Activated T-helper 1 cell treated with anti-CD3 and anti-CD28 coated beads, Interleukin-12 subunit alpha, Interleukin-12 subunit beta, Interleukin-2, Interleukin-4 antibody, amounts not matched to agents 30 ng/mL and 10 ng/mL and 1 ng/mL, durations not matched to agents 14 hours and 24 hours and 36 hours (primary cell): ENCODE measurements around the gene FAM131A. TPM values are rescaled to one million over a fixed set of nuclear protein-coding genes. Genes with fewer than 3 reads are reported as not detected.

Source experiments
- DNase-seq: peaks from one replicate; pipeline ENCODE4 v3.0.0; 2021; ENCODE audit warnings: low spot score
- H3K27ac Mint-ChIP-seq: one replicate; pipeline ENCODE4 v1.8.0; 2021; ENCODE audit warnings: mild to moderate bottlenecking, mixed read lengths
- H3K27me3 Mint-ChIP-seq: one replicate; pipeline ENCODE4 v1.8.0; 2022; ENCODE audit warnings: mild to moderate bottlenecking, moderate library complexity, mixed read lengths; ENCODE audit not compliant: insufficient read depth
- H3K36me3 Mint-ChIP-seq: one replicate; pipeline ENCODE4 v1.8.0; 2021; ENCODE audit warnings: low read depth, mixed read lengths
- H3K4me1 Mint-ChIP-seq: one replicate; pipeline ENCODE4 v1.8.0; 2021; ENCODE audit warnings: low read depth, mixed read lengths
- H3K4me3 Mint-ChIP-seq: one replicate; pipeline ENCODE4 v1.8.0; 2021; ENCODE audit warnings: mild to moderate bottlenecking, moderate library complexity, mixed read lengths
- H3K9me3 Mint-ChIP-seq: one replicate; pipeline ENCODE4 v1.8.0; 2021; ENCODE audit warnings: mixed read lengths
- intact Hi-C: fragments of 100-400 bp; cut with micrococcal nuclease; formaldehyde crosslinking; loops from one replicate; pipeline ENCODE4 v1.15.1; 2024
- total RNA-seq: library from RNA; stranded (reverse); gene quantifications from 2 replicates; pipeline ENCODE4 v1.2.3, GENCODE V29; 2022

FAM131A gene
- total RNA-seq, 1 donor from 2014 or later, result 9.2 TPM

DNA sequence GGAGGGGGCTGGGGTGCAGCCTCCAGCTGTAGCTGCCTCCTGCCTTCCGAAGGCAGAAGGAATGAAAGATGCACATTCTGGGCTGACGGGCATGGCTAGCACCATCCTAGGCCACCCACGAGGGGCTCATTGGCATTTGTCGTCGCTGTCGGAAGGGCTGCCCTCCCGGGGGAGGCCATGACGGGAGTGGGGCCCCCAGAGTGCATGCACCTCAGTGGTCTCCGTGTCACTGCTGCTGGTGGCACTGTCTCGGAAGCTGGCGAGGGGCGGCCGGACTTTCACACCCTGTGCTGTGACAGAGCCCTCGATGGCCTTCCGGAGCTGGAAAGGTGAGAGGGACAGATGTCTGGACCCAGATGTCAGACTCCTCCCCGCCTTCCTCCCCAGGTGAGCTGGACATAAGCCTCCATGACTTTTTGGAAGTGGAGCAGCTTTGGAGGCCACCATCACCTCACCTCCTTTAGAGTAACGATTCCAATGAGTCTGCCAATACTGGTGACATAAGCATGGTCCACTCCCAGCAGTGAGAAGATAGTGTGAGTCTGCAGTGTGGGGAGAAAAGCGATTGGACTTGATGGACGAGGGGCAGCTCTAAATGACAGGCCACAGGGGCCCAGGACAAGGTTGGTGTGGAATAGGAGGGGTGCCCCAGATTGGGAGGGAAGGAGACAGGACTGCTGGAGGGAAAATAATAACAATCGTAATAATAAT is 9.2 kb downstream of the FAM131A start:
- H3K9me3 Mint-ChIP-seq, result no peaks in the 10 kb centered on the region

DNA sequence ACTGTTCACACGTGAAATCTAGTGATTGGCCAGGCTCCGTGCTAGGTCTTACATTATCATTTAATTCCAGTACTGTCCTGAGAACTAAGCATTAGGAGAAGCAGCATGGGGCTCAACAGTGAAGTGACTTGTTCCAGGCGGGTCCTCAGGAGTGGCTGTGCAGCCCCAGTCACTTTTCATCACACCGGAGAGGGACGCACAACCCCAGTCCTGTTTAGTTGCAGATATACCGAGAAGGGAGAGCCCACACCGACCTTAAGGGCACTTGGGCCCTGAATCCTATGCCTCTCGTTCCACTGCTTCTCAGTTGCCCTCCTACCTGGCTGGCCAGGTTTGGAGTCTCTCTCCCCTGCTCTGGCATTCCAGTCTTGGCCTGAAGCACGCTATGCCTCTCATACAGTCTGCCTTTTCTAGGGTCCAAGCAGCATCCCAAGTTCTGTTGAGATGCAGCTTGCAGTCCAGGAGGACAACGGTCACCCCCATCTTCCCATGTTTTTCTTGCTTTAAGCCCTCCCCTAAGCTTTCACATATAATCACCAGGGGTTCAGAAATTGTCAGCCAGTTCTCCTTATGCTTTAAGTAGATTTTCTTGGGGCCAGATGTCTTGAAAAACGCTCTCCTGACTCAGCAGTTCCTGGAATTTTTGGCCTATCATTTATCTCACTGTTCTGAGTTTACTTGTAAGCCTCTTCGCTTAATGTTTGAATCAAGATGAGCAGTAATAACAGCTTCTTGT is 10.1 kb downstream of the FAM131A start:
- H3K36me3 Mint-ChIP-seq, result peaks cover 3% of the 10 kb centered on the region
- intact Hi-C loops, result no loop called here
- no peak for DNase-seq
- no peaks in the 10 kb centered on the region for H3K4me1 Mint-ChIP-seq
- H3K4me3 Mint-ChIP-seq, result no peak overlapping the region
- H3K9me3 Mint-ChIP-seq, result no peaks in the 10 kb centered on the region
- no peaks in the 10 kb centered on the region for H3K27me3 Mint-ChIP-seq
- no peak overlapping the region for H3K27ac Mint-ChIP-seq

More for the DNA sequence above, 9.2 kb downstream of the FAM131A start:
- peak overlapping the region; percentile 44 for H3K27ac Mint-ChIP-seq
- peaks cover 3% of the 10 kb centered on the region for H3K36me3 Mint-ChIP-seq
- DNase-seq, result no peak
- no peaks in the 10 kb centered on the region for H3K27me3 Mint-ChIP-seq
- no peak overlapping the region for H3K4me3 Mint-ChIP-seq
- no peaks in the 10 kb centered on the region for H3K4me1 Mint-ChIP-seq
- intact Hi-C loops, result no loop called here

DNA sequence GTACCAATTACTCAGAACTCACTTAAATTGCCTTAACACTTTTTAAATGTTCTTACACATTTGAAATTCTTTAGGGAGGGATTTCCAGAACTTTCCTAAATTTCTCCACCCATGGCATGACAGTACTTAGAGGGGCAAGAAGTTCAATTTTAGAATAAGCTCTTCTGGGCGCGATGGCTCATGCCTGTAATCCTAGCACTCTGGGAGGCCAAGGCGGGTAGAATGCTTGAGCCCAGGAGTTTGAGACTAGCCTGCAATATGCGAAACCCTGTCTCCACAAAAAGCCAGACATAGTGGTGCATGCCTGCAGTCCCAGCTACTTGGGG is 10.6 kb downstream of the FAM131A start:
- intact Hi-C loops, result no loop called here
- no peak overlapping the region for H3K27ac Mint-ChIP-seq
- H3K9me3 Mint-ChIP-seq, result no peaks in the 10 kb centered on the region
- H3K4me1 Mint-ChIP-seq, result no peaks in the 10 kb centered on the region
- no peak overlapping the region for H3K4me3 Mint-ChIP-seq
- no peaks in the 10 kb centered on the region for H3K27me3 Mint-ChIP-seq
- peaks cover 1% of the 10 kb centered on the region for H3K36me3 Mint-ChIP-seq
- no peak for DNase-seq

DNA sequence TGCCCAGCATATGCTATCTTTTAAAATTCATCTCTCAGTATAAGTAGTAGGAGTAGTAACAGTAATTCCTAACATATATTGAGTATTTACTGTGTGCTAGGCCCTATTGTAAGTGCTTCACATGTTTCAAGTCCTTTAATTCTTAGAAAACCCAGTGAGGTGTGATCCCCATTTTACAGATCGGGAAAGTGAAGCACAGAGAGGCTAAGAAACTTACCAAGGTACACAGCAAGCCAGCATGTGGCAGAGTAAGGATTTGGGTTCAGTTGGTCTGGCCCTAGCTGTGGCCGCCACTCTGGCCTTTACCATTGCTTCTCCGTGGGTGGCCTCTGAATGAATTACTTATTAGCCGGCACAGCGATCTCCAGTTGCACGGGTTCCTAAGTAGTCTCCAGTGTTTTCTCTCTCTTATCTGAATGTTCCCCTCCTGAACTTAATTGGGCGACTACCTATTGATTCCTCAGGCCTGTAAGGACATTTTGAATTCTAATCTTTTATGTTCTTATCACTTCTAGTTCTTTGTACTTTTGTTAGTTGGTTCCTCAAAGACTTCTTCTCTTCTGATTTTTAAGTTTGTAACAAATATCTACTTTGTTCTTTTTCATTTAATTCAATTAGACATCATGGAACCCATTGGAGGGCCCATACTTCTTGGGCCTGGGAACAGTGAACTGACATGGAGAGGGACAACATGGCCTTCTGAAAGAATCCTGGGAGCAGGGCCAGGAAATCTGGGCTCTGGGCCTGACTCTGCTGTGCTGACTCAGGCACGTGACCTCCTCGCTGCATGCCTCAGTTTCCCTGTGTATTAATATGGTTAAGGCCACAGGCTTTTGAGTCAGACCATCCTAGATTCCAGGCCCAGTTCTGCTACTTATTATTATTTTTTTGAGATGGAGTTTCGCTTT is 12.4 kb downstream of the FAM131A start:
- peaks cover 1% of the 10 kb centered on the region for H3K36me3 Mint-ChIP-seq
- H3K27me3 Mint-ChIP-seq, result no peaks in the 10 kb centered on the region
- H3K4me3 Mint-ChIP-seq, result no peak overlapping the region
- H3K27ac Mint-ChIP-seq, result no peak overlapping the region
- intact Hi-C loops, result no loop called here
- no peak for DNase-seq
- no peaks in the 10 kb centered on the region for H3K9me3 Mint-ChIP-seq
- no peaks in the 10 kb centered on the region for H3K4me1 Mint-ChIP-seq

GRCh38 chr3:184350618-184351017 is 13.2 kb downstream of the FAM131A start:
- no peak overlapping the region for H3K27ac Mint-ChIP-seq
- H3K27me3 Mint-ChIP-seq, result no peaks in the 10 kb centered on the region
- intact Hi-C loops, result no loop called here
- H3K9me3 Mint-ChIP-seq, result no peaks in the 10 kb centered on the region
- DNase-seq, result no peak
- H3K4me1 Mint-ChIP-seq, result no peaks in the 10 kb centered on the region
- no peaks in the 10 kb centered on the region for H3K36me3 Mint-ChIP-seq
- no peak overlapping the region for H3K4me3 Mint-ChIP-seq

- DNase-seq, result no peak
- Mint-ChIP-seq H3K4me3 (no peak overlapping the region), H3K27ac (no peak overlapping the region), H3K4me1 (no peaks in the 10 kb centered on the region), H3K36me3 (no peaks in the 10 kb centered on the region), H3K27me3 (no peaks in the 10 kb centered on the region), H3K9me3 (no peaks in the 10 kb centered on the region)
- intact Hi-C loops, result loop anchor here (1.0 kb wide), 1 partner anchor 31 kb away; no protein-coding TSS in a partner anchor
Measured at GRCh38 chr3:184351511-184352148, 14.2 kb downstream of the FAM131A start.

DNA sequence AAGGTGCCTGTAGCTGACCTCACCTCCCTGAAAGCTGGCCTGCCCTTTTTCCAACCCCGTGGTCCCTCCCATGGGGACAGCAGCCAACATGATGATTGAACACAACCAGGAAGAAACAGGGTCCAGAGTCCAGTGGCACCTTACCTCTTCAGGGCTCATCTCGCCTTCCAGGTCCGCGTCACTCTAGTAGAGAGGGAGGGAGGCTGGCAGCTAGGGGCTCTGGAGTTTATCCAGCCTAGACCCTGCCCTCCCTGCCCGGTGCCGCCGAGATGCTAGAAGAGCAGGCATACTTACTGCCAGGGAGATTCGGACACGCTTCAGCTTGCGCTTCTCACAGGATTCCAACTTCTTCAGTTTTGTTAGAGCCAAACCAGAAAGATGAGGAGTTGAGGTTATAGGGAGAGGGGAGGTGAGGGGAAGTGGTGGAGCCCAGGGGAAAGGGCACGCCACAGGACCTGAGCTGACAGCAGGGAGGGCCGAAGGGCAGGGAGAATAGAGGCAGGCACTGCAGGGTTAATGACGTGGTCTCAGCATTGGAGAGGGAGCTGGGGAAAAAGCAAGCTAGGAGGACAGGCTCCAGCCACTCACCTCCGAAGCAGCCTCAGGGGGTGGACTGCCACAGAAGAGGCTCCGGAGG is 14.9 kb downstream of the FAM131A start:
- Mint-ChIP-seq H3K4me3 (no peak overlapping the region), H3K9me3 (no peaks in the 10 kb centered on the region), H3K4me1 (no peaks in the 10 kb centered on the region), H3K27me3 (no peaks in the 10 kb centered on the region), H3K36me3 (no peaks in the 10 kb centered on the region), H3K27ac (no peak overlapping the region)
- intact Hi-C loops, result loop anchor here (1.0 kb wide), 1 partner anchor 32 kb away; no protein-coding TSS in a partner anchor
- no peak for DNase-seq

DNA sequence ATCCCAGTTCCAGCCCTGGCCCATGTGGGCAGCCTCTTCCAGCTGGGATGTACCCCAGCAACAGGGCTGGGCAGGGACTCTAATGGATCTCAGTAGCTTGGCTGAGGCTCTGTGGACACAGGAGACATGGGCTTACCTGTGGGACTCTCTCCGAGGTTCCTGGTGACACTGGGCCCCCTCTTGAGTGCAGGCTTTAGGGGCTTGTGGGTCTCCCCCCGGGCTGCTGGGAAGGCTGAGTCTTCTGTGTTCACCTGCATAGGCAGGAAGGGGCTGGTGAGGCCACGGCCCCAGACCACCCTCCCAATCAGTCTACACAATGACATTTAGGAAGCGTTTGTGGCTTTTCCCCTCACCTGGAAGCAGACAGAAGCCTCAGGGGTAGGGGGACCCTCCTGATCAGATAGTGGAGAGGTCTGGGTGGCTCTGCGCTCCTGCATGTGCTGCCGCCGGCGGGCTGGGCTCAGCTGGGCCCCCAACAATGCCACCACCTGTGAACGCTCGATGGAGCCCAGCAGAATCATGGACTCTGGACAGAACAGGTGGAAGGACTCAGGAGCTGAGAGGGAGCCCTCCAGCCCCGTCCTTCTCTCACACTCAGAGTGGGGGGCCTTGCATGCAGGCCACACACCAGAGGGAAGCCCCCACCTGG is 15.6 kb downstream of the FAM131A start:
- intact Hi-C loops, result loop anchor here (1.0 kb wide), 1 partner anchor 33 kb away; no protein-coding TSS in a partner anchor
- no peak for DNase-seq
- Mint-ChIP-seq H3K36me3 (no peaks in the 10 kb centered on the region), H3K27ac (no peak overlapping the region), H3K27me3 (no peaks in the 10 kb centered on the region), H3K9me3 (no peaks in the 10 kb centered on the region), H3K4me1 (no peaks in the 10 kb centered on the region), H3K4me3 (no peak overlapping the region)

- H3K27ac Mint-ChIP-seq, result no peak overlapping the region
- no peaks in the 10 kb centered on the region for H3K36me3 Mint-ChIP-seq
Measured at GRCh38 chr3:184353546-184353941, 16.1 kb downstream of the FAM131A start.

GRCh38 chr3:184354121-184354728 is 16.8 kb downstream of the FAM131A start:
- Mint-ChIP-seq H3K9me3 (no peaks in the 10 kb centered on the region), H3K4me3 (no peak overlapping the region), H3K27ac (no peak overlapping the region), H3K4me1 (no peaks in the 10 kb centered on the region), H3K27me3 (no peaks in the 10 kb centered on the region), H3K36me3 (no peaks in the 10 kb centered on the region)
- DNase-seq, result peak; percentile 22
- intact Hi-C loops, result loop anchor here (1.0 kb wide), 1 partner anchor 9 kb away; no protein-coding TSS in a partner anchor

More at GRCh38 chr3:184353546-184353941, 16.1 kb downstream of the FAM131A start:
- H3K4me1 Mint-ChIP-seq, result no peaks in the 10 kb centered on the region
- DNase-seq, result no peak
- intact Hi-C loops, result no loop called here
- no peak overlapping the region for H3K4me3 Mint-ChIP-seq
- no peaks in the 10 kb centered on the region for H3K27me3 Mint-ChIP-seq
- H3K9me3 Mint-ChIP-seq, result no peaks in the 10 kb centered on the region

DNA sequence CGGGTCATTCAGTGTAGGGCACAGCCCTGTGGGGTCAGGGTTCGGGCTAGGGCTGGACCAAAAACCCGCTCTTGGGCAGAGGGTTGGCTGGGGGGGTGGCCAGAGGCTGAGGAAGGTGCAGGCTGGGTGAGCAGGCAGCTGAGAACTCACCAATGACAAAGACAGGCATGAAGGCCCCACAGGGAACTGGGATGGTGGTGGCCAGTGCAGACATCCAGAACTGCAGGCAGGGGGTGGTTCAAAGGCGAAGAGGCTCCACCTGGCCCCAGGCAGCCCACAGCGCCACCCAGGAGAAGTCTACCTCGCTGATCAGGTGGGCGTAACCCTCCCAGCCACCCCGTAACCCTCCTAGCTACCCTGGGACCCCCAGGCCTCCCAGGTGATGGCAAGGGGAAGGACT is 17.4 kb downstream of the FAM131A start:
- H3K4me1 Mint-ChIP-seq, result no peaks in the 10 kb centered on the region
- H3K4me3 Mint-ChIP-seq, result no peak overlapping the region
- DNase-seq, result no peak
- H3K9me3 Mint-ChIP-seq, result no peaks in the 10 kb centered on the region
- no peaks in the 10 kb centered on the region for H3K36me3 Mint-ChIP-seq
- no peaks in the 10 kb centered on the region for H3K27me3 Mint-ChIP-seq
- no peak overlapping the region for H3K27ac Mint-ChIP-seq
- intact Hi-C loops, result loop anchor here (1.0 kb wide), 1 partner anchor 9 kb away; no protein-coding TSS in a partner anchor
